ENCODE results near the gene SLC26A8. TPM values are rescaled to one million over a fixed set of nuclear protein-coding genes. Genes with fewer than 3 reads are reported as not detected.

SLC26A8 gene
- total RNA-seq, 4 donors from 2014 or later, result 0.13 to 0.89 (median 0.60) TPM

GRCh38 chr6:36061236-36061635 is 36.8 kb upstream of the SLC26A8 start:
- intact Hi-C loops (cut with DNase I), result no loop called here
- Histone ChIP-seq H3K36me3 (peaks cover 6 to 9% of the 10 kb centered on the region in 2 donors), H3K9me3 (no peaks in the 10 kb centered on the region), H3K27ac (no peak overlapping the region), H3K4me3 (replicated peaks in 1 of 3) (no peak overlapping the region), H3K4me1 (peaks cover 23 to 26% of the 10 kb centered on the region in 2 donors), H3K27me3 (no peaks in the 10 kb centered on the region)
- DNase-seq, result no peak
- TF ChIP-seq POLR2A (IDR thresholded peaks at IDR 0.05), result no peak
- no peak for TF ChIP-seq CTCF (IDR thresholded peaks at IDR 0.05)
- WGBS, 2 donors, result 46 to 49% methylated on average over 2 of the region's 2 CpGs

GRCh38 chr6:36056178-36056577 is 31.7 kb upstream of the SLC26A8 start:
- Histone ChIP-seq H3K27ac (no peak overlapping the region), H3K4me3 (replicated peaks in 1 of 3) (no peak overlapping the region), H3K27me3 (no peaks in the 10 kb centered on the region), H3K4me1 (peaks cover 0 to 10% of the 10 kb centered on the region in 2 donors), H3K9me3 (no peaks in the 10 kb centered on the region), H3K36me3 (peaks cover 6 to 9% of the 10 kb centered on the region in 2 donors)
- no peak for DNase-seq
- TF ChIP-seq POLR2A (IDR thresholded peaks at IDR 0.05) (no peak), CTCF (IDR thresholded peaks at IDR 0.05) (no peak)
- 74 to 75% methylated on average over 1 of the region's 1 CpG for WGBS, 2 donors
- intact Hi-C loops (cut with DNase I), result no loop called here

GRCh38 chr6:36054956-36055355 is 30.5 kb upstream of the SLC26A8 start:
- intact Hi-C loops (cut with DNase I), result no loop called here
- Histone ChIP-seq H3K9me3 (no peaks in the 10 kb centered on the region), H3K4me1 (peaks cover 7 to 21% of the 10 kb centered on the region in 2 donors), H3K27ac (no peak overlapping the region), H3K36me3 (peaks cover 4 to 7% of the 10 kb centered on the region in 2 donors), H3K27me3 (no peaks in the 10 kb centered on the region), H3K4me3 (replicated peaks in 1 of 3) (no peak overlapping the region)
- no peak for DNase-seq
- 78 to 79% methylated on average over 2 of the region's 2 CpGs for WGBS, 2 donors
- TF ChIP-seq POLR2A (IDR thresholded peaks at IDR 0.05) (no peak), CTCF (IDR thresholded peaks at IDR 0.05) (no peak)

- Histone ChIP-seq H3K4me3 (replicated peaks in 1 of 3) (no peak overlapping the region), H3K4me1 (peaks cover 12 to 26% of the 10 kb centered on the region in 2 donors), H3K9me3 (no peaks in the 10 kb centered on the region), H3K27me3 (no peaks in the 10 kb centered on the region), H3K36me3 (peaks cover 0 to 1% of the 10 kb centered on the region in 2 donors), H3K27ac (no peak overlapping the region)
- DNase-seq, result no peak
- intact Hi-C loops (cut with DNase I), result no loop called here
- TF ChIP-seq POLR2A (IDR thresholded peaks at IDR 0.05), result no peak
- TF ChIP-seq CTCF (IDR thresholded peaks at IDR 0.05), result no peak
- 88% methylated on average over 2 of the region's 2 CpGs for WGBS, 2 donors
Observed at GRCh38 chr6:36054415-36054814, 30.0 kb upstream of the SLC26A8 start.

GRCh38 chr6:36053878-36054277 is 29.4 kb upstream of the SLC26A8 start:
- TF ChIP-seq POLR2A (IDR thresholded peaks at IDR 0.05), result no peak
- TF ChIP-seq CTCF (IDR thresholded peaks at IDR 0.05), result no peak
- no peaks in the 10 kb centered on the region for H3K27me3 ChIP-seq
- intact Hi-C loops (cut with DNase I), result no loop called here
- WGBS, 2 donors, result 89 to 91% methylated on average over 2 of the region's 2 CpGs
- no peaks in the 10 kb centered on the region for H3K9me3 ChIP-seq
- no peaks in the 10 kb centered on the region for H3K36me3 ChIP-seq
- no peak for DNase-seq
- no peak overlapping the region for H3K4me3 ChIP-seq (replicated peaks in 1 of 3)
- H3K4me1 ChIP-seq, result peaks cover 13 to 26% of the 10 kb centered on the region in 2 donors
- H3K27ac ChIP-seq, result no peak overlapping the region
